HEK293T (cell line): ENCODE results near the gene LONP2.

Source experiments
- FOXM1 ChIP-seq: fragments of 450-650 bp; IDR thresholded peaks from 2 replicates; pipeline ENCODE4 v1.6.1; 2017; ENCODE audit warnings: mild to moderate bottlenecking, borderline replicate concordance
- NFRKB ChIP-seq: fragments of 450-650 bp; IDR thresholded peaks from 2 replicates; pipeline ENCODE4 v1.6.1; 2016; ENCODE audit warnings: mild to moderate bottlenecking, moderate library complexity
- SP1 ChIP-seq: fragments of 450-650 bp; IDR thresholded peaks from 2 replicates; pipeline ENCODE4 v1.6.1; 2017
- TARDBP ChIP-seq: fragments of 450-650 bp; IDR thresholded peaks from 2 replicates; pipeline ENCODE4 v1.6.1; 2016

- no peak for TF ChIP-seq SP1
- TF ChIP-seq FOXM1: no peak
- no peak for TF ChIP-seq TARDBP
- TF ChIP-seq NFRKB: no peak
Measured at GRCh38 chr16:48210747-48211146, 33.4 kb upstream of the LONP2 start.
